ENCODE results near the gene RBM33. TPM values are rescaled to one million over a fixed set of nuclear protein-coding genes. Genes with fewer than 3 reads are reported as not detected.

The RBM33 gene
- polyA plus RNA-seq, 1 donor (not counting 4 experiments of a cell fraction or from before 2014, with no cell fraction given), result 8.9 TPM

DNA sequence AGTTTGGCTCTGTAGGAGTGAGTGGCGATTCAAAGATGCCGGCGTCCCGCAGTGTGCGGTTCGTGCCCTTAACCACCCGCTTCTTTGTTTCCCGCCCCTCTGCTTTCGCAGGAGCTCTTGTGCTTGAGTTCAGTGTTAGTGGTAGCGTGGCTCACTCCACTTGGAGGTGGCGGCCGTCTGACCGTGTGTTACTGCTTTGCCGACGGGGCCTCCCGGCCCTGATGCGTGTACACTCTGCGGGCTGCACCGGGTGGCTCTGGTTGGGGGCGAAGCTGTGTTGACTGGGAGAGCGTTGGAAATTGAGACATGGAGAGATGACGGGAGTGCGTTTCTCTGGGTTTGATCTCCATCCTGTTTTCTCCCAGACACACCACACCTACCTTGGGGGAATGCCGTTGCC is 136.4 kb downstream of the RBM33 start:
- FAIRE-seq, result no peak
- DNase-seq (ENCODE audit: low read depth, low spot score), result no peak
- no peak overlapping the region for H3K4me2 ChIP-seq (ENCODE audit: control insufficient read depth, extremely low read depth, insufficient read depth, low read depth, low read length)
- H3K79me2 ChIP-seq (ENCODE audit: control insufficient read depth, insufficient read depth, low read length), result no peaks in the 10 kb centered on the region
- dilution Hi-C loops (cut with MboI; ENCODE audit: extremely low pct_ligation_motif_present, low sequenced_read_pairs), result no loop called here
- H3K9me1 ChIP-seq (ENCODE audit: control insufficient read depth, extremely low read depth, insufficient read depth, low read length), result no peaks in the 10 kb centered on the region
- no peaks in the 10 kb centered on the region for H3K27me3 ChIP-seq (ENCODE audit: control insufficient read depth, extremely low read depth, insufficient read depth, low read length)
- H4K20me1 ChIP-seq (ENCODE audit: control insufficient read depth, extremely low read depth, insufficient read depth, low read length), result peaks cover 2% of the 10 kb centered on the region
- H3K4me3 ChIP-seq (ENCODE audit: control insufficient read depth in 2 of 3, extremely low read depth in 1 of 3, insufficient read depth in 2 of 3, low read depth in 1 of 3, low read length in 3 of 3), result no peak overlapping the region
- TF ChIP-seq, protein P1, sequence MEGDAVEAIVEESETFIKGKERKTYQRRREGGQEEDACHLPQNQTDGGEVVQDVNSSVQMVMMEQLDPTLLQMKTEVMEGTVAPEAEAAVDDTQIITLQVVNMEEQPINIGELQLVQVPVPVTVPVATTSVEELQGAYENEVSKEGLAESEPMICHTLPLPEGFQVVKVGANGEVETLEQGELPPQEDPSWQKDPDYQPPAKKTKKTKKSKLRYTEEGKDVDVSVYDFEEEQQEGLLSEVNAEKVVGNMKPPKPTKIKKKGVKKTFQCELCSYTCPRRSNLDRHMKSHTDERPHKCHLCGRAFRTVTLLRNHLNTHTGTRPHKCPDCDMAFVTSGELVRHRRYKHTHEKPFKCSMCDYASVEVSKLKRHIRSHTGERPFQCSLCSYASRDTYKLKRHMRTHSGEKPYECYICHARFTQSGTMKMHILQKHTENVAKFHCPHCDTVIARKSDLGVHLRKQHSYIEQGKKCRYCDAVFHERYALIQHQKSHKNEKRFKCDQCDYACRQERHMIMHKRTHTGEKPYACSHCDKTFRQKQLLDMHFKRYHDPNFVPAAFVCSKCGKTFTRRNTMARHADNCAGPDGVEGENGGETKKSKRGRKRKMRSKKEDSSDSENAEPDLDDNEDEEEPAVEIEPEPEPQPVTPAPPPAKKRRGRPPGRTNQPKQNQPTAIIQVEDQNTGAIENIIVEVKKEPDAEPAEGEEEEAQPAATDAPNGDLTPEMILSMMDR (optimal IDR thresholded peaks at IDR 0.05 in 1 of 3, IDR thresholded peaks at IDR 0.05 in 1 of 3, conservative IDR thresholded peaks at IDR 0.05 in 1 of 3; ENCODE audit: extremely low read depth in 1 of 3, insufficient read depth in 2 of 3, low read length in 3 of 3), result no peak
- TF ChIP-seq EZH2 (IDR thresholded peaks at IDR 0.05; ENCODE audit: low read length), result no peak
- no peak overlapping the region for H3K27ac ChIP-seq (ENCODE audit: control insufficient read depth, insufficient read depth, low read length)
- H3K9me3 ChIP-seq (ENCODE audit: control insufficient read depth, low read depth, low read length), result no peaks in the 10 kb centered on the region
- H3K9ac ChIP-seq (ENCODE audit: control insufficient read depth, extremely low read depth, insufficient read depth, low read length), result no peak overlapping the region
- no peaks in the 10 kb centered on the region for H3K4me1 ChIP-seq (ENCODE audit: control insufficient read depth, extremely low read depth, insufficient read depth, low read length)
- H2AFZ ChIP-seq (ENCODE audit: control insufficient read depth, low read length), result no peak overlapping the region
- H3K36me3 ChIP-seq (ENCODE audit: control insufficient read depth in 2 of 2, extremely low read depth in 1 of 2, insufficient read depth in 2 of 2, low read length in 2 of 2), result peaks cover 21% of the 10 kb centered on the region in 2 experiments

DNA sequence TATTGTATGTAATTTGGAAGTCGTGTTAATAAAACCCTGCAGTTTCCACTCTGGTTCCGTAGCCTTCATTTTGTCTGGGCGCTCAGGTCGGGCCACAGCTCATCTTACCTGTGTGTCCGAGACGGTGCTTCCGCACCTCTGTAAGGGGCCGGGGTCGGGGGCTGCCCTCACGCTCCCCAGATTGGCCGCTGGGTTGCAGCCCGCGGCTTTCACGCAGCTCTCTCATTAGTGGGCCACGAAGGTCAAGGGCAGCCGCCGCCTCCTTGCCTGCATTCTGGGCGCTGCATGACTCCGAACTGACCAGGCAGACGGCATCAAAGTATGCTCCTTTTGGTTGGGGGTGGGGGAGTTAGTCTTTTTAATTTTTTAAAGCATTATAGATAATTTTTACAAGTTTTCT is 137.0 kb downstream of the RBM33 start:
- Histone ChIP-seq H3K4me2 (ENCODE audit: control insufficient read depth, extremely low read depth, insufficient read depth, low read depth, low read length) (no peak overlapping the region), H3K36me3 (ENCODE audit: control insufficient read depth in 2 of 2, extremely low read depth in 1 of 2, insufficient read depth in 2 of 2, low read length in 2 of 2) (peaks cover 18 to 19% of the 10 kb centered on the region in 2 experiments), H3K4me3 (ENCODE audit: control insufficient read depth in 2 of 3, extremely low read depth in 1 of 3, insufficient read depth in 2 of 3, low read depth in 1 of 3, low read length in 3 of 3) (no peak overlapping the region), H3K4me1 (ENCODE audit: control insufficient read depth, extremely low read depth, insufficient read depth, low read length) (no peaks in the 10 kb centered on the region), H3K79me2 (ENCODE audit: control insufficient read depth, insufficient read depth, low read length) (no peaks in the 10 kb centered on the region), H3K27me3 (ENCODE audit: control insufficient read depth, extremely low read depth, insufficient read depth, low read length) (no peaks in the 10 kb centered on the region), H4K20me1 (ENCODE audit: control insufficient read depth, extremely low read depth, insufficient read depth, low read length) (peaks cover 2% of the 10 kb centered on the region), H3K9me3 (ENCODE audit: control insufficient read depth, low read depth, low read length) (no peaks in the 10 kb centered on the region), H3K27ac (ENCODE audit: control insufficient read depth, insufficient read depth, low read length) (no peak overlapping the region), H2AFZ (ENCODE audit: control insufficient read depth, low read length) (no peak overlapping the region), H3K9me1 (ENCODE audit: control insufficient read depth, extremely low read depth, insufficient read depth, low read length) (no peaks in the 10 kb centered on the region), H3K9ac (ENCODE audit: control insufficient read depth, extremely low read depth, insufficient read depth, low read length) (no peak overlapping the region)
- TF ChIP-seq, protein P1 (optimal IDR thresholded peaks at IDR 0.05 in 1 of 3, IDR thresholded peaks at IDR 0.05 in 1 of 3, conservative IDR thresholded peaks at IDR 0.05 in 1 of 3; ENCODE audit: extremely low read depth in 1 of 3, insufficient read depth in 2 of 3, low read length in 3 of 3), result no peak
- TF ChIP-seq EZH2 (IDR thresholded peaks at IDR 0.05; ENCODE audit: low read length), result no peak
- dilution Hi-C loops (cut with MboI; ENCODE audit: extremely low pct_ligation_motif_present, low sequenced_read_pairs), result no loop called here
- FAIRE-seq (no peak), DNase-seq (ENCODE audit: low read depth, low spot score) (no peak)
